Measurements from ENCODE around the gene KAT2A.
A peak's percentile ranks its signal among the peaks of the same experiment; 100 is the strongest.

The KAT2A gene

GRCh38 chr17:42114118-42114517 is 7.0 kb downstream of the KAT2A start:
- no peak for DNase-seq (ENCODE audit: low read depth)

- no peak for DNase-seq (ENCODE audit: low read depth)
These were observed 7.7 kb downstream of the KAT2A start for GRCh38 chr17:42113293-42114069.

GRCh38 chr17:42112552-42113176 is 8.5 kb downstream of the KAT2A start, which contains the start of gene DHX58:
TSS of gene DHX58 (minus strand) at chr17:42112714. CDS start at chr17:42111892, 822 bp downstream.
- peak; percentile 68 for DNase-seq (ENCODE audit: low read depth)

GRCh38 chr17:42111871-42112551 is 9.2 kb downstream of the KAT2A start:
- no peak for DNase-seq (ENCODE audit: low read depth)

- DNase-seq (ENCODE audit: low read depth), result no peak
These were observed 9.9 kb downstream of the KAT2A start for GRCh38 chr17:42111265-42111636.

- DNase-seq (ENCODE audit: low read depth), result no peak
These were observed 10.6 kb downstream of the KAT2A start for GRCh38 chr17:42110301-42111264.

GRCh38 chr17:42109086-42109485 is 12.1 kb downstream of the KAT2A start:
- DNase-seq (ENCODE audit: low read depth), result no peak

GRCh38 chr17:42107597-42108576 is 13.3 kb downstream of the KAT2A start:
- peak; percentile 83 for DNase-seq (ENCODE audit: low read depth)

- no peak for DNase-seq (ENCODE audit: low read depth)
These were observed 14.0 kb downstream of the KAT2A start for GRCh38 chr17:42107124-42107523.

- no peak for DNase-seq (ENCODE audit: low read depth)
These were observed 15.2 kb downstream of the KAT2A start for GRCh38 chr17:42106009-42106408.

GRCh38 chr17:42104264-42104663 is 16.9 kb downstream of the KAT2A start:
- DNase-seq (ENCODE audit: low read depth), result no peak

GRCh38 chr17:42103221-42103954 is 17.8 kb downstream of the KAT2A start:
- DNase-seq (ENCODE audit: low read depth), result no peak

- peak; percentile 36 for DNase-seq (ENCODE audit: low read depth)
These were observed 19.5 kb downstream of the KAT2A start for GRCh38 chr17:42101513-42102292.

- no peak for DNase-seq (ENCODE audit: low read depth)
These were observed 22.3 kb downstream of the KAT2A start for GRCh38 chr17:42098730-42099399.

GRCh38 chr17:42097691-42098631 is 23.2 kb downstream of the KAT2A start, which contains the start of gene ZNF385C:
TSS of gene ZNF385C (minus strand) at chr17:42098473. CDS start at chr17:42063056, 35,417 bp downstream.
- peak; percentile 43 for DNase-seq (ENCODE audit: low read depth)

GRCh38 chr17:42096360-42097111 is 24.6 kb downstream of the KAT2A start:
- no peak for DNase-seq (ENCODE audit: low read depth)

All from T follicular helper cell (primary cell).